A549 (cell line): ENCODE results near the gene CLIC4.

Experiments used
- EP300 ChIP-seq, 2 experiments: fragments of >200 bp; sonication (Bioruptor Twin); formaldehyde crosslinking; IDR thresholded peaks; 2 replicates in 1 of 2; 3 replicates in 1 of 2; pipeline ENCODE4 v1.6.1; 2016 to 2017
- HDAC2 ChIP-seq: fragments of 200-600 bp; sonication (generic); IDR thresholded peaks from 2 replicates; pipeline ENCODE4 v1.6.1; 2016
- JUNB ChIP-seq: fragments of >200 bp; sonication (Bioruptor Twin); formaldehyde crosslinking; IDR thresholded peaks from 2 replicates; pipeline ENCODE4 v1.6.1; 2016
- MAZ ChIP-seq: fragments of 150-350 bp; IDR thresholded peaks from 2 replicates; pipeline ENCODE4 v1.6.1; 2014; ENCODE audit warnings: antibody characterized with exemption, low read depth, low read length, borderline replicate concordance
- RCOR1 ChIP-seq: fragments of 150-350 bp; IDR thresholded peaks from 2 replicates; pipeline ENCODE4 v1.6.1; 2014; ENCODE audit warnings: antibody characterized with exemption, low read length, low read depth
- TF ChIP-seq, protein P1 (sequence below): fragments of >200 bp; sonication (Bioruptor Twin); formaldehyde crosslinking; IDR thresholded peaks from 3 replicates; pipeline ENCODE4 v1.5.1; 2016
- TF ChIP-seq, protein P2 (sequence below): fragments of 450-650 bp; IDR thresholded peaks from 2 replicates; pipeline ENCODE4 v1.6.1; 2014; ENCODE audit warnings: antibody characterized with exemption
- TF ChIP-seq, protein P3 (sequence below): fragments of >200 bp; sonication (Bioruptor Twin); formaldehyde crosslinking; IDR thresholded peaks from 3 replicates; pipeline ENCODE4 v1.6.1; 2016
- TF ChIP-seq, protein P4 (sequence below): fragments of 200-600 bp; sonication (generic); IDR thresholded peaks from 2 replicates; pipeline ENCODE4 v1.6.1; 2016; ENCODE audit warnings: antibody characterized with exemption, mild to moderate bottlenecking, moderate library complexity

DNA sequence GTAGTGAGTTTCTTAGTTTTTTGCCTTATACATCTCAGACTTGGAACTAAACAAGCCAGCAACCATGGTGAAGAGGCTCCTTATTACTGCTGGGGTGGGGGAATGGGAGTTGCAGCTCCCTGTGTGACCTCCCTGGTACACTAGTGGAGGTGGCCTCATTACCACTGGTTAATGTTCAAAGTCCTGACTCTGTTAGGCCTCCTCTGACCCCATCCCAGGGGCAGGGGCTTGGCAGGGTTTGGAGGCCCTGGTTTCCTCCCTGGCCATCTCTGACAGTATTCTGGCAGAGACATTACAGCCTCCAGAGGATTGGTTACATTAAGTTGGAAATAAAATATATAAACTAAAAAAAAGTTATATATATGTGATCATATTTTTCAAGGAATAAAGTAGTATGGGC, 45.2 kb downstream of the CLIC4 start:
- TF ChIP-seq, protein P1, sequence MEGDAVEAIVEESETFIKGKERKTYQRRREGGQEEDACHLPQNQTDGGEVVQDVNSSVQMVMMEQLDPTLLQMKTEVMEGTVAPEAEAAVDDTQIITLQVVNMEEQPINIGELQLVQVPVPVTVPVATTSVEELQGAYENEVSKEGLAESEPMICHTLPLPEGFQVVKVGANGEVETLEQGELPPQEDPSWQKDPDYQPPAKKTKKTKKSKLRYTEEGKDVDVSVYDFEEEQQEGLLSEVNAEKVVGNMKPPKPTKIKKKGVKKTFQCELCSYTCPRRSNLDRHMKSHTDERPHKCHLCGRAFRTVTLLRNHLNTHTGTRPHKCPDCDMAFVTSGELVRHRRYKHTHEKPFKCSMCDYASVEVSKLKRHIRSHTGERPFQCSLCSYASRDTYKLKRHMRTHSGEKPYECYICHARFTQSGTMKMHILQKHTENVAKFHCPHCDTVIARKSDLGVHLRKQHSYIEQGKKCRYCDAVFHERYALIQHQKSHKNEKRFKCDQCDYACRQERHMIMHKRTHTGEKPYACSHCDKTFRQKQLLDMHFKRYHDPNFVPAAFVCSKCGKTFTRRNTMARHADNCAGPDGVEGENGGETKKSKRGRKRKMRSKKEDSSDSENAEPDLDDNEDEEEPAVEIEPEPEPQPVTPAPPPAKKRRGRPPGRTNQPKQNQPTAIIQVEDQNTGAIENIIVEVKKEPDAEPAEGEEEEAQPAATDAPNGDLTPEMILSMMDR: no peak
- no peak for TF ChIP-seq HDAC2
- TF ChIP-seq, protein P2, sequence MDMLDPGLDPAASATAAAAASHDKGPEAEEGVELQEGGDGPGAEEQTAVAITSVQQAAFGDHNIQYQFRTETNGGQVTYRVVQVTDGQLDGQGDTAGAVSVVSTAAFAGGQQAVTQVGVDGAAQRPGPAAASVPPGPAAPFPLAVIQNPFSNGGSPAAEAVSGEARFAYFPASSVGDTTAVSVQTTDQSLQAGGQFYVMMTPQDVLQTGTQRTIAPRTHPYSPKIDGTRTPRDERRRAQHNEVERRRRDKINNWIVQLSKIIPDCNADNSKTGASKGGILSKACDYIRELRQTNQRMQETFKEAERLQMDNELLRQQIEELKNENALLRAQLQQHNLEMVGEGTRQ: no peak
- no peak for TF ChIP-seq JUNB
- TF ChIP-seq, protein P3, sequence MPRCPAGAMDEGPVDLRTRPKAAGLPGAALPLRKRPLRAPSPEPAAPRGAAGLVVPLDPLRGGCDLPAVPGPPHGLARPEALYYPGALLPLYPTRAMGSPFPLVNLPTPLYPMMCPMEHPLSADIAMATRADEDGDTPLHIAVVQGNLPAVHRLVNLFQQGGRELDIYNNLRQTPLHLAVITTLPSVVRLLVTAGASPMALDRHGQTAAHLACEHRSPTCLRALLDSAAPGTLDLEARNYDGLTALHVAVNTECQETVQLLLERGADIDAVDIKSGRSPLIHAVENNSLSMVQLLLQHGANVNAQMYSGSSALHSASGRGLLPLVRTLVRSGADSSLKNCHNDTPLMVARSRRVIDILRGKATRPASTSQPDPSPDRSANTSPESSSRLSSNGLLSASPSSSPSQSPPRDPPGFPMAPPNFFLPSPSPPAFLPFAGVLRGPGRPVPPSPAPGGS: no peak
- TF ChIP-seq RCOR1: no peak
- TF ChIP-seq, protein P4, sequence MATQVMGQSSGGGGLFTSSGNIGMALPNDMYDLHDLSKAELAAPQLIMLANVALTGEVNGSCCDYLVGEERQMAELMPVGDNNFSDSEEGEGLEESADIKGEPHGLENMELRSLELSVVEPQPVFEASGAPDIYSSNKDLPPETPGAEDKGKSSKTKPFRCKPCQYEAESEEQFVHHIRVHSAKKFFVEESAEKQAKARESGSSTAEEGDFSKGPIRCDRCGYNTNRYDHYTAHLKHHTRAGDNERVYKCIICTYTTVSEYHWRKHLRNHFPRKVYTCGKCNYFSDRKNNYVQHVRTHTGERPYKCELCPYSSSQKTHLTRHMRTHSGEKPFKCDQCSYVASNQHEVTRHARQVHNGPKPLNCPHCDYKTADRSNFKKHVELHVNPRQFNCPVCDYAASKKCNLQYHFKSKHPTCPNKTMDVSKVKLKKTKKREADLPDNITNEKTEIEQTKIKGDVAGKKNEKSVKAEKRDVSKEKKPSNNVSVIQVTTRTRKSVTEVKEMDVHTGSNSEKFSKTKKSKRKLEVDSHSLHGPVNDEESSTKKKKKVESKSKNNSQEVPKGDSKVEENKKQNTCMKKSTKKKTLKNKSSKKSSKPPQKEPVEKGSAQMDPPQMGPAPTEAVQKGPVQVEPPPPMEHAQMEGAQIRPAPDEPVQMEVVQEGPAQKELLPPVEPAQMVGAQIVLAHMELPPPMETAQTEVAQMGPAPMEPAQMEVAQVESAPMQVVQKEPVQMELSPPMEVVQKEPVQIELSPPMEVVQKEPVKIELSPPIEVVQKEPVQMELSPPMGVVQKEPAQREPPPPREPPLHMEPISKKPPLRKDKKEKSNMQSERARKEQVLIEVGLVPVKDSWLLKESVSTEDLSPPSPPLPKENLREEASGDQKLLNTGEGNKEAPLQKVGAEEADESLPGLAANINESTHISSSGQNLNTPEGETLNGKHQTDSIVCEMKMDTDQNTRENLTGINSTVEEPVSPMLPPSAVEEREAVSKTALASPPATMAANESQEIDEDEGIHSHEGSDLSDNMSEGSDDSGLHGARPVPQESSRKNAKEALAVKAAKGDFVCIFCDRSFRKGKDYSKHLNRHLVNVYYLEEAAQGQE: no peak
- TF ChIP-seq EP300 (IDR thresholded peaks at IDR 0.05): no peak
- no peak for TF ChIP-seq MAZ
